NCI-H2227 treated with DMSO at 0.1 percent for 48 hours (cell line): ENCODE data around the gene SLAMF1.

Source experiments
- DNase-seq: peaks from one replicate; lab custom pipeline; 2025; lab: John Stamatoyannopoulos, UW

Gene SLAMF1

GRCh38 chr1:160625321-160625720, 21.5 kb downstream of the SLAMF1 start:
- no peak for DNase-seq

GRCh38 chr1:160624464-160624863, 22.4 kb downstream of the SLAMF1 start:
- no peak for DNase-seq

- no peak for DNase-seq
Observed at GRCh38 chr1:160623862-160624261, 23.0 kb downstream of the SLAMF1 start.

- DNase-seq, result no peak
Observed at GRCh38 chr1:160623227-160623633, 23.6 kb downstream of the SLAMF1 start.

GRCh38 chr1:160622501-160623226, 24.2 kb downstream of the SLAMF1 start:
- DNase-seq, result no peak

- DNase-seq, result no peak
Observed at GRCh38 chr1:160621633-160622413, 25.0 kb downstream of the SLAMF1 start.

GRCh38 chr1:160620942-160621632, 25.8 kb downstream of the SLAMF1 start:
- DNase-seq, result no peak

- no peak for DNase-seq
Observed at GRCh38 chr1:160619742-160620277, 27.0 kb downstream of the SLAMF1 start.

- no peak for DNase-seq
Observed at GRCh38 chr1:160618763-160619274, 28.0 kb downstream of the SLAMF1 start.

GRCh38 chr1:160618327-160618726, 28.5 kb downstream of the SLAMF1 start:
- DNase-seq, result no peak

GRCh38 chr1:160615660-160616059, 31.2 kb downstream of the SLAMF1 start:
- no peak for DNase-seq

GRCh38 chr1:160614410-160614809, 32.4 kb downstream of the SLAMF1 start:
- DNase-seq, result no peak

GRCh38 chr1:160612613-160613218, 34.1 kb downstream of the SLAMF1 start:
- DNase-seq, result no peak

- no peak for DNase-seq
Observed at GRCh38 chr1:160610569-160611242, 36.1 kb downstream of the SLAMF1 start.

- no peak for DNase-seq
Observed at GRCh38 chr1:160608941-160609340, 37.9 kb downstream of the SLAMF1 start.

GRCh38 chr1:160608514-160608913, 38.3 kb downstream of the SLAMF1 start:
- DNase-seq, result no peak

- DNase-seq, result no peak
Observed at GRCh38 chr1:160608057-160608456, 38.8 kb downstream of the SLAMF1 start.

GRCh38 chr1:160607672-160608032, 39.2 kb downstream of the SLAMF1 start:
- DNase-seq, result no peak

GRCh38 chr1:160607011-160607671, 39.7 kb downstream of the SLAMF1 start:
- peak; percentile 13 for DNase-seq

- DNase-seq, result no peak
Observed at GRCh38 chr1:160606611-160607010, 40.2 kb downstream of the SLAMF1 start.
